GM20000 (cell line): ENCODE results near the gene FGGY.
"Not testable (repeated sequence)": the region's sequence is repeated elsewhere in the genome, so short reads cannot be mapped to it uniquely, and the experiment has no call there.

ENCODE experiments used
- DNase-seq: peaks from one replicate; pipeline ENCODE4 v3.0.0; 2012; ENCODE audit warnings: low spot score
- TF ChIP-seq, protein P1 (sequence below): IDR thresholded peaks from 2 replicates; pipeline ENCODE4 v1.5.1; 2012; ENCODE audit warnings: mild to moderate bottlenecking, control low read depth; ENCODE audit errors: extremely low read depth, missing control alignments

FGGY gene

DNA sequence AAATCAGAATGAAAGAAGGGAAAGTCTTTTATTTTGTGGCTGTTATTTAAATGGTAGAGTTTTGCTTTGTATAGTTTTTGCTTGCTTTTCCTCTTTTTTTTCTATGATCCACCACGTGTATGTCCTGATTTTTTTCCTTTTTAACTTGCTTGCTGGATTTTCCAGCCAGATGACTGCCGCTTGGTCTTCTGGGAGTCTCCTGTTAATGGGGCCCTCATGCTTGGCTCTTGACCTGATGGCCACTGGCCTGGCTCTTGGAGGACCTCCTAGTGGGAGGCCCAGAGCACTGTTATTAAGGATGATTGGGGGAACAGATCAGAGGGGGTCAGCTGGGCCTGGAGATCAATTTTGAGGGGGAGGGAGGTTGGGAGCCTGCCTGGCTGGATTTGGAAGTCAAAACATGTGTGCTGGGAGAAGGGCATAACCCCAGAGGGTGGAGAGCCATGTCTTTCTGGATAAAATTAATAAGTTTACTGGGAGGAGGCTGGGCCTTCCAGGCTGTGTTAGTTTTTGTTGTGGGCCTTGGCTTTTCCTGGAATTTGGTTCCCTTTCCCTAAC is 1.2 kb downstream of the FGGY start:
- DNase-seq, result no peak
- TF ChIP-seq, protein P1, sequence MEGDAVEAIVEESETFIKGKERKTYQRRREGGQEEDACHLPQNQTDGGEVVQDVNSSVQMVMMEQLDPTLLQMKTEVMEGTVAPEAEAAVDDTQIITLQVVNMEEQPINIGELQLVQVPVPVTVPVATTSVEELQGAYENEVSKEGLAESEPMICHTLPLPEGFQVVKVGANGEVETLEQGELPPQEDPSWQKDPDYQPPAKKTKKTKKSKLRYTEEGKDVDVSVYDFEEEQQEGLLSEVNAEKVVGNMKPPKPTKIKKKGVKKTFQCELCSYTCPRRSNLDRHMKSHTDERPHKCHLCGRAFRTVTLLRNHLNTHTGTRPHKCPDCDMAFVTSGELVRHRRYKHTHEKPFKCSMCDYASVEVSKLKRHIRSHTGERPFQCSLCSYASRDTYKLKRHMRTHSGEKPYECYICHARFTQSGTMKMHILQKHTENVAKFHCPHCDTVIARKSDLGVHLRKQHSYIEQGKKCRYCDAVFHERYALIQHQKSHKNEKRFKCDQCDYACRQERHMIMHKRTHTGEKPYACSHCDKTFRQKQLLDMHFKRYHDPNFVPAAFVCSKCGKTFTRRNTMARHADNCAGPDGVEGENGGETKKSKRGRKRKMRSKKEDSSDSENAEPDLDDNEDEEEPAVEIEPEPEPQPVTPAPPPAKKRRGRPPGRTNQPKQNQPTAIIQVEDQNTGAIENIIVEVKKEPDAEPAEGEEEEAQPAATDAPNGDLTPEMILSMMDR, result no peak

DNA sequence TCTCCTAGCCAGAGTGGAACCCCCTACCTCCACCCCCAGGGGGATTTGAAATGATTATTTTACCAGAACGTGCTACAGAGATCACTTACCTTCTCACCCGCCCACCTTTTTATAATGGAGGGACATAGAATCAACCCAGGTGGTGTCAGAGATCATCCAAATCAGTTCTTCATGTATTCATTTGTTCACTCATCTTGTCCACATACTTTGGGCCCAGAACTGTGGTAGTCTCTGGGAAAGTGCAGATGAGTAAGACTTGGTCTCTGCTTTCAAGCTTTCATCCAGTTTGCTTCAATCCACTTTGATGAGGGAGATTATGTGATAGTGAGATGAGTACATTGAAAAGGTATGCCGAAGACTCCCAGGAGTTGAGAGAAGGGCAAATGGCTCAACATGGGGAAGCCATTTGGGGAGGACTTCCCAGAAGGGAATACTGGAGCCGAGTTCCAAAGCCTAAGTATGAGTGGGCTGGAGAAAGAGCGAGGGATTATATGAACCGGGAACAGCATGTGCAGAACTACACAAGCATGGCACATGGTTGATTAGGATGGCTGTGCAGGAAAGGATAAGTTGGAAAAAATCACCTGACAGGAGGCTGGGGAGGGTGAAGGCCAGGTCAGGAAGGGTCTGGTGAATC is 1.9 kb downstream of the FGGY start:
- TF ChIP-seq, protein P1, result no peak

GRCh38 chr1:59299670-59300069 is 2.8 kb downstream of the FGGY start:
- not testable (repeated sequence) for DNase-seq

More for the DNA sequence above, 1.9 kb downstream of the FGGY start:
- DNase-seq, result no peak

GRCh38 chr1:59302297-59302696 is 5.4 kb downstream of the FGGY start:
- DNase-seq, result no peak

GRCh38 chr1:59302871-59303270 is 6.0 kb downstream of the FGGY start:
- TF ChIP-seq, protein P1, result no peak

More at GRCh38 chr1:59302297-59302696, 5.4 kb downstream of the FGGY start:
- TF ChIP-seq, protein P1, result no peak

DNA sequence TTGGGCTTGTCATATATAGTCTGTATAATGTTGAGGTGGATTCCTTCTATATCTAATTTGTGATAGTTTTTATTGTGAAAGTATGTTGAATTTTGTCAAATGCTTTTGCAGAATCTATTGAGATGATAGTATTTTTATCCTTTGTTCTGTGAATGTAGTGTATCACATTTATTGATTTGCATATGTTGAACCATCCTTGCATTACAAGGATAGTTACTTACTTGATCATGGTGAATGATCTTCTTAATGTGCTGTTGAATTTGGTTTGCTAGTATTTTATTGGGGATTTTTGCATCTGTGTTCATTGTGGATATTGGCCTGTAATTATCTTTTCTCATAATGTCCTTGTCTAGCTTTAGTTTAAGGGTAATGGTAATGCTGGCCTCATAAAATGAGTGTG is 8.3 kb downstream of the FGGY start:
- DNase-seq, result no peak
- TF ChIP-seq, protein P1, result no peak

More at GRCh38 chr1:59302871-59303270, 6.0 kb downstream of the FGGY start:
- DNase-seq, result no peak

DNA sequence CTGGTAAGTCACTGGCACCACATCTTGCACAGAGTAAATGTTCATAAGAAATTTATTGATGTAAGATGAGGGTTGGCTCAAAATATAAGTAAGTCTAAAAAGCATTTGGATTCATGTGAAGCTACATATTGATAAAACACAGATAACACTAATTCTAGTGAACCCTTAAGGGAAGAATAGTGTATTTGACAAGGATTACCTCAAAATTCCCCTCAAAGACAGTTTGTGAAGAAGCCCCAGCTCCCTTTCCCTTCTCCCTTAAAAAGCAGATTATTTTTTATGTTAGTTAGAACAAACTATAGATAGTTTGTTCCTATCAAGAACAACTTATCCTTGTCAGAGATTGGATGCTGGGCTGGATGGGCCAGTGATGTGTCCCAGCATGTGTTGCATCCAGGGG is 10.7 kb downstream of the FGGY start:
- no peak for DNase-seq
- TF ChIP-seq, protein P1, result no peak

GRCh38 chr1:59308839-59309238 is 11.9 kb downstream of the FGGY start:
- no peak for DNase-seq
- TF ChIP-seq, protein P1, result no peak
